Activated CD4-positive, alpha-beta T cell treated with anti-CD3 and anti-CD28 coated beads for 1 hour (primary cell): ENCODE results near the gene RPS6KA3.

ENCODE experiments used
- DNase-seq: peaks from one replicate; pipeline ENCODE4 v3.0.0-alpha.2; 2020

Gene RPS6KA3

DNA sequence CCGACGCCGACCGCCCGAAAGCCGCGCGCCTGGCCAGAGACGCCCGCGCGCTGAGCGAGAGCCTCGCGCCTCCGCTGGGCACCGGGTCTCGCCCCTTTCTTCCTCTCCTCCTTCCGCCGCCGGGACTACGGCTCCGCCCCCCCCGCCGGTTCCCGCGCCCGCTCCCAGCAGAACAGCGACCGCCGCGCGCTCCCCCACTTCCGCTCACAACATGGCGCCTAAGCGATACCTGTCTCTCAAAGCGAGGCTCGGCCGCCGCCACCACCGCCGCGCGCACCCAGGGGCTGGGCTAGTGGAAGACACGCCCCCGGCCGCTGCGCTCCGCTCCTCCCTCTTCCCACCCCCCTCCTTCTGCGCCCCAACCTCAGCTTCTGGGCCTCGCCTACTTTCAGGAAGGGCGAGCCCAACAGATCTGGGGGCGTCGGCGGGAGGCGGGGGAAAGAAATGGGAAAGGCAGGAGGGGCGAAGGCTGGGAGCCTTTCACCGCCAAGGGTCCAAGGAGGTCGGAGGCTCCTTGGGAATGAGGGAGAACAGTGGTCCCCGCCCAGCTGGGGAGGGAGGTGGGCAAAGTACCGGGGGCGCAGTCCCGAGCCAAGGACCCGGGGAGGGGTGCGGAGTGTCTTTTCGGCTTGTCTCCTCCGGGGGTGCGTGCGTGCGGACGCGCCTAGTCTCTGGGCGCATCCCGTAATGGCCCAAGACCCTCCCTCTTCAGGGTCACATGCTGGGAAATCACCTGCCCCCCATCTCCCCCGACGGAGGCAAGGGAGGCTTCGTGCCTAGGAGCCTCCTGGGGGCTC, at the start of gene RPS6KA3:
RPS6KA3 (minus strand) TSS at position 100 of the 797 bp plus-strand sequence. CDS start 277 bp downstream, outside the sequence.
- peak; percentile 87 for DNase-seq

DNA sequence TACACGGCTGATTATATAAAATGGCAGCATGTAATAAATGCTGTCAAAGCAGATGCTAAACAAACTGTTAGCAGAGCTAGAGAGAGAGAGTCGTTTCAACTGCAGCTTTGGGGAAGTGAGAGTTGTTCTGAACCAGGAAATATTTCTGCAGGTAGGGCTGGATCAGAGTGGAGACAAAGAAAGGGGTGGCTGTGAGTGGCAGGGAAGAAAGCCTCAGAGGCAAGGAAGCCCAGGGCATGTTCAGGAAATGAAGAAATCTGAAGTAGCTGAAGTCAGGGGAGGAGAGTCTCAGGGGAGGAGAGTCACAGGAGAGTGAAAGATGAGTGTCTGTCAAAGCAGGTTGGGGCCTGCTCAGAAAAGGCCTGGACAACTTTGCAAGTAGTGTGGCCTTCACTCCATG, 48.4 kb upstream of the RPS6KA3 start:
- no peak for DNase-seq

DNA sequence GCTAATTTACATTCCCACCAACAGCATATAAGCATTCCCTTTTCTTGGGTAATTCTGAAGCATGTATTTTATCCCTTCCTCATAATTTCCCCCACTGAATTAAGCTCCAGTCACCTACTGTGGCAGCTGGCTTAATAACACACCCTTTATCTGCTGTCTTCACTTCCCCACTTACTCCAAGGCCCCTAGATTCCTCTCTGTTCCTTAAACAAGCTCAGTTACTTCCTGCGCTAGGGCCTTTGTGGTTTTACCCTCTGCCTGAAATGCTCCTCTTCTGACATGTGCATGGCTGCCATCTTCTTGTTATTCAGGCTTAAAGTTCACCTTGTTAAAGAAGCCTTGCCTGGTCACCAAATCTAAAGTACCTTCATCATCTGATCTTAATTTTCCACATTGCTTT, 47.2 kb upstream of the RPS6KA3 start:
- DNase-seq, result no peak

- DNase-seq, result no peak
Observed at GRCh38 chrX:20312018-20312417, 45.3 kb upstream of the RPS6KA3 start.

GRCh38 chrX:20311505-20311904, 44.8 kb upstream of the RPS6KA3 start:
- no peak for DNase-seq

DNA sequence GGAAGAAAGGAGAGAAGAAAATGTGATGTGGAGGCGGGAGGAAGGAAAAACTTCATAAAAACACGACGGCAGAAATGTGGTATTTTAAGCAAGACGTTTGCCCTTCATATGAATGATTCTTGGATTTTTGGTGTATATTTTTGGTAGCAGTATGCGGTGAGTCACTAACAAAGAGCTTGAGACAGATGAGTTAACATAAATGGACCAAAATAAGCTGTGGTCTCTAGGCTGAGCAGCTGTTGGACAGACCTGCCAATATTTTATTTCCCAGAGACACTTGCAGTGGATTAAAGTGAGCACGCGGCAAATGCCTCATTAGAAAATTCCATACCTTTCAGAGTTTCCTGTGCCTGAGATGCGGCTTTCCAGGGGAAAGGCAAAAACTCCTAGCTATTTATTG, 43.1 kb upstream of the RPS6KA3 start:
- DNase-seq, result no peak

- DNase-seq, result no peak
Observed at GRCh38 chrX:20306668-20307067, 40.0 kb upstream of the RPS6KA3 start.

- no peak for DNase-seq
Observed at GRCh38 chrX:20300822-20301221, 34.1 kb upstream of the RPS6KA3 start.

DNA sequence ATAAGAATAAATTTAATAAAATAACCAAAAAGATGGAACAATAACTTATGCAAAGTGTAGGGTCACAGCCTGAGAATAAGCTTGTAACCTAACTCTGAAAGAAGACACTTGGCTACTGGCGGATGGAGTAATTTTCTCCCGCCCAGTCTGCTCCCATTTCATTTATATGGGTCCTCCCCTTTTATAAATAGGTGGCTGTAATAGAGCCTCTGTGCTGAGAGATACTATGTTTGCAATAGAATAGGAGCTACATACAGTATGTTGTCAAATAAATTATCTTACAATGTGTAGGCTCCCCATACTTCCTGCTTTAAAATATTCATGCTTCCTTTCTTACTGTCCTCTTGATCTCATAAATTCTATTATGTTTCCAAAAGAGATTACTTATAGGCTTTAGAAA, 28.2 kb upstream of the RPS6KA3 start:
- no peak for DNase-seq

DNA sequence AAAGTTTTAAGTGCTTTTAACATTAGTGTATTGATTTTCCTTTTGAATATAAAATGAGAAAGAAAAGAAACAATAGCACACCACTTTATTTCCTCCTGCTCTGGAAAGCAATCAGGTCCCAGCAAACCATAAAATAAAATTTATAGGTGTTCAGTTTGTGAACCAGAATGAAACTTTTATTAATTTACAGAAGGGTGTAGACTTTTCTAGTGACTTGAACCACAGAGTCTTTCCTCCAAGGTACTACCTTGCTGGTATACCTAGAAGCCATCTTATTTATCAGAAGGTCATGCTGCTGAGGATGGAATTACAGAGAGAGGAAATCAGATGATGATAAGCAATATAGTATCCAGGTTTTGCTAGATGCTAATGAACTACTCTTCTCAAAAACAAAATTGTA, 27.6 kb upstream of the RPS6KA3 start:
- no peak for DNase-seq

- DNase-seq, result no peak
Observed at GRCh38 chrX:20285511-20285910, 18.8 kb upstream of the RPS6KA3 start.

GRCh38 chrX:20284992-20285391, 18.3 kb upstream of the RPS6KA3 start:
- DNase-seq, result no peak

DNA sequence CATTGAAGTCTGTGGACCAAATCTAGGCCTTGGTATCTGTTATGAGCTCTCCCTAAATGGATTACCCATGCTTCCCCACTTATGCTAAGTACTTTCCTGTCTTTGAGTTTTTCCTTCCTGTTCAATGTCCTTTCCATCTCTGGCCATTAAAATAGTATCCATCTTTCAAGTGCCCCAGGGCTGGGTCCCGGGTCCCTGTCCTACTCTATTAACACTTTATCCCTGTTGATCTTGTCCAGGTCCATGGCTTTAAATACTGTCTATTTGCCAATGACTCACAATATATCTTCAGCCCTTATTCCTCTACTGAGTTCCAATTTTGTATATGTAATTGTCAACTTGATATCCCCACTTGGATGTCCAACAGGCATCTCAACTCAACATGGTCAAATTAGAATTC, 17.7 kb upstream of the RPS6KA3 start:
- DNase-seq, result no peak

DNA sequence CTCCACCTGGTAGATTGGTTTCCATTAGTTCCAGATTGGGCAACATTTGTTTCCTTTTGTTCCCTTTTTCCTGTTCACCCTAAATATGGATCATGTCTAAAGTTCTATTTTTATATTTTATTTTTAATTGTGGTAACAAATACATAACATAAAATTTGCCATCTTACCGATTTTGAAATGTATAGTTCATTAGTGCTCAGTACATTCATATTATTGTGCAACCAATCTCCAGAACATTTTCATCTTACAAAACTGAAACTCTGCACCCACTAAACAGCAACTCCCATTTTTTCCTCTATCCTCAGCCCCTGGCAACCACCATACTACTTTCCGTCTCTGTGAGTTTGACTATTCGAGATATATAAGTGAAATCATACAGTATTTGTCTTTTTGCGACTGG, 14.2 kb upstream of the RPS6KA3 start:
- DNase-seq, result no peak

DNA sequence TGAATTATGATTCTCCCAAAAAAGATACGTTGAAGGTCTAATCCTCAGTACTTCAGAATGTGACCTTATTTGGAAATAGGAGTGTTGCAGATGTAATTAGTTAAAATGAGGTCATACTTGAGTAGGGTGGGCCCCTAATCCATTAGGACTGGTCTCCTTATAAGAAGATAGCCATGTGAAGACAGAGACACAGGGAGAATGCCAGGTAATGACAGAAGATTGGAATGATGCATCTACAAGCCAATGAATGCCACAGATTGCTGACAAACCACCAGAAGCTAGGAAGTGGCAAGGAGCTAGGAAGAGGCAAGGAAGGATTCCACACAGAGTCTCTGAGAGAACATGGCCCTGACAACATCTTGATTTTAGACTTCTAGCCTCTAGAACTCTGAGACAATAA, 7.4 kb upstream of the RPS6KA3 start:
- no peak for DNase-seq

DNA sequence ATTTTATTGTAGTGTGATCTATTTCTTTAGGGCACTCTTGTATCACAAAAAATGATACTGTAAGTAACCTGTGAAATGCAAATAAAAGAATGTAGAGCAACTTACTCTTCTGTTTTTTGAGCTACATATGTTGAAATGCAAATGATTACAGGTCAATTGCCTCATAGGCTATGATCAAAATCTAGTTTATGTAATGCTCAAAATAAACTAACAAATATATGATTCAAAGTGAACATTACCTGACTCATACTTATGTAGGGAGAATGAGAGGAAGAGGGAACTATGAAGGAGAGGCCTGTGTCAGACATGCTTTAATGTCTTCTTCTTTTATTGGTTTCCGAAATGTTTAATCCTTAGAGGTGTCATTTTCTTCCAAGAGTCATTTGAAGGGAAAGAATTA, 5.0 kb upstream of the RPS6KA3 start:
- no peak for DNase-seq

- no peak for DNase-seq
Observed at GRCh38 chrX:20271186-20271585, 4.5 kb upstream of the RPS6KA3 start.

- DNase-seq, result no peak
Observed at GRCh38 chrX:20270562-20270890, 3.8 kb upstream of the RPS6KA3 start.

GRCh38 chrX:20269848-20270561, 3.3 kb upstream of the RPS6KA3 start:
- DNase-seq, result no peak

- peak; percentile 7 for DNase-seq
Observed at GRCh38 chrX:20267931-20268701, 1.4 kb upstream of the RPS6KA3 start.

- no peak for DNase-seq
Observed at GRCh38 chrX:20267607-20267930, 860 bp upstream of the RPS6KA3 start.

- DNase-seq, result peak; percentile 7
Observed at GRCh38 chrX:20265726-20266681, 705 bp downstream of the RPS6KA3 start.

DNA sequence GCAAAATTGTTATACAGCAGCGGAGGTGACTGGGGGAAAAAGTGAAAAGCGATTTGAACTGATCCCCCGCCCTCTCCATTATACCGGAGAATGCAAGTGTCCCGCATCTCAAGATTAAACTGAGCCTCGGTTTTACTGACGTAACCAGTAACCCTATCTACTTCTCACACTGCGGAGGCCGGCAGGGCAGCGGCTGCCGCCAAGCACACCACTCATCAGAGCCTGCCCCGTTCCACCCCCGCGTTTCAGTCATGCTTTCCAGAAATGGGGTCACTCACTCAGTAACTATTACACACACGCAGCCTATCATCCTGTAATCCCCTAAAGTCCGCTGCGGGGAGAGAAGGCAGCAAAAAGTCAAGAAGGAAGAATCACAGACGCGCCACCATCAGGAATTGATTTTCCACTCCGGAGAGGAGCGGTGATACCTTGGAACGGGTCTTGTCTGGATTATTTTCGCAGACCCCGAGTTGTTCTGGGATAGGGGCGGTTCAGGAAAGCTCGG, 1.4 kb downstream of the RPS6KA3 start:
- peak; percentile 50 for DNase-seq
